ENCODE results near the gene COL18A1. TPM values are rescaled to one million over a fixed set of nuclear protein-coding genes. Genes with fewer than 3 reads are reported as not detected.

The COL18A1 gene
- total RNA-seq = 0.39 and 2.5 TPM in 2 replicates

DNA sequence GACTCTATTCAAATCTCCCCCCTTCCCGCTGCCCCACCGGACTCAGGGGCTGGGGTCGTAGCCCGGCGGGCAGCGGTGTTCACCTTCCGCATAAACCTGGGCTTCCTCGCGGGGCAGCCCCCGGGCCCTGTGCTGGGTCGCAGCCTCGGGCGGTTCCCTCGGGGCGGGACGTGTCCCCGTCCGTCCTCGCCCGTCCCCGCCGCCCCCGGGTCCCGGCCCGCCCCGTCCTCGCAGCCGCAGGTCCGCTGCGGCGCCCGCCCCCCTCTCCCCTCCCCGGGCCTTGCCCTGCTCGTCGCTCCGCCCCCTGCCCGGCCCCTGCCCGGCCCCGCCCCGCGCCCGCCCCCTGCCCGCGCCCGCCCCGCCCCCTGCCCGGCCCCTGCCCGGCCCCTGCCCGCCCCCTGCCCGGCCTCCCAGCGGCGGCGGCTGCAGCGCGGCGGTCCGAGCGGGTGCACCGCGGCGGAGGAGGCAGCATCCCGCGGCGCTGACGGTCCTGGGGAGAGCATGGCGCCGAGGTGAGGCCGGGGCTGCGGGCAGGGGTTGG is at the start of gene COL18A1:
Gene COL18A1, plus strand, starts transcription at position 436 of the 541 bp plus-strand sequence. Its CDS starts 66 bp downstream, at position 502.

DNA sequence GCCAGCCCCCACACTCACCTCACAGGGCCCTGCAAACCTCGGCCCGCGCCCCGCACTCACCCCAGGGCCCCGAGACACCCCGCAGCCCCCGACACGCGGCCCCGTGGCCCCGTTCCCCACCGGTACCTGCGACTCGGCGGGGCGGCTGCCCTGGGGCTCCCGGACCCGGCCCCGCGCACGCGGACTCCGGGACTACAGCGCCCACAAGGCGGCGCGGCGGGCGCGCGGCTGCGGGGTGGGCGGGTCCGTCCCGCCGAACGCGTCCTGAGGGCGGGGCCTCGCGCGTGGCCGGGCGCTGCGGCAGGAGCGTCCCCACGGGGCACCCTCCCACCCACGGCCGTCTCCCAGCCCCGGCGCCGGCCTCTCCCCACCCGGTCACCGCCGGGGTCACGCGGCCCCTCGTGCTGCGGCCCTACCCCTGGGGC is 137.3 kb downstream of the COL18A1 start, which contains the start of gene SLC19A1:
Gene SLC19A1, minus strand, starts transcription at position 199 of the 425 bp plus-strand sequence. CDS start 4,481 bp downstream, outside the sequence.

Small RNA genes within 50 kb of the gene (small RNA-seq; reads per million reads assigned to genes)
- gene MIR6815 (not detected), gene MTCO1P3 (not detected)

Other genes with a start within 250 kb of the COL18A1 start
- 30.7 and 36.5 TPM in 2 replicates for gene POFUT2, start 117.3 kb upstream of the COL18A1 start, total RNA-seq
- 1.2 and 3.1 TPM in 2 replicates for gene SLC19A1, start 137.3 kb downstream of the COL18A1 start, total RNA-seq
- gene PCBP3, start 238.6 kb downstream of the COL18A1 start, total RNA-seq = 0.39 TPM in 1 of 2 replicates, not detected in the other

All from placental epithelial cell (primary cell).